IMR-90 (cell line): ENCODE data around the gene SLC13A5. TPM values are rescaled to one million over a fixed set of nuclear protein-coding genes. Genes with fewer than 3 reads are reported as not detected.

Experiments used
- ATAC-seq: fragments of 200-7000 bp; cut with Tn5 transposase; 2 replicates; pipeline ENCODE4 v1.9.1; 2020; ENCODE audit warnings: low read depth, mild to moderate bottlenecking, moderate library complexity
- BruUV-seq: library from RNA; stranded (reverse); fragments of 400-500 nt; replicated peaks from 2 replicates; lab custom pipeline; 2021; lab: Mats Ljungman, UMichigan
- CTCF ChIA-PET: fragments of 300-600 bp; formaldehyde crosslinking; extraction: SDS; loops from one replicate; lab custom pipeline; 2021; ENCODE audit warnings: antibody characterized with exemption; lab: Yijun Ruan, JAX
- POLR2A ChIA-PET: fragments of 300-600 bp; sonication (Branson Sonifier 250); formaldehyde crosslinking; loops from one replicate; lab custom pipeline; 2022; ENCODE audit warnings: antibody characterized with exemption; ENCODE audit not compliant: unreplicated experiment; lab: Charles Lee
- DNase-seq: peaks from one replicate; pipeline ENCODE4 v3.0.0; 2013
- H2AFZ ChIP-seq: replicated peaks from 2 replicates; pipeline ENCODE3; 2013; ENCODE audit warnings: low read length, mild to moderate bottlenecking; ENCODE audit not compliant: poor library complexity
- H2AK5ac ChIP-seq: 2 replicates; pipeline ENCODE4 v1.6.1; 2013; ENCODE audit warnings: low read depth, low read length, inconsistent platforms
- H2AK9ac ChIP-seq: replicated peaks from 2 replicates; pipeline ENCODE3; 2013; ENCODE audit warnings: mild to moderate bottlenecking, low read depth, low read length, moderate library complexity; ENCODE audit not compliant: poor library complexity
- H2BK120ac ChIP-seq: 2 replicates; pipeline ENCODE4 v1.6.1; 2013; ENCODE audit warnings: low read depth, low read length, inconsistent platforms
- H2BK15ac ChIP-seq: 3 replicates; pipeline ENCODE4 v1.6.1; 2013; ENCODE audit warnings: low read depth, low read length, inconsistent platforms
- H2BK20ac ChIP-seq: 2 replicates; pipeline ENCODE4 v1.6.1; 2013; ENCODE audit warnings: low read depth, mild to moderate bottlenecking, inconsistent platforms, low read length, moderate library complexity
- H2BK5ac ChIP-seq: 2 replicates; pipeline ENCODE4 v1.6.1; 2013; ENCODE audit warnings: mild to moderate bottlenecking, low read depth, low read length, inconsistent platforms; ENCODE audit not compliant: poor library complexity, severe bottlenecking
- H3K14ac ChIP-seq: replicated peaks from 2 replicates; pipeline ENCODE4 v1.6.1; 2013; ENCODE audit warnings: low read depth, low read length, inconsistent platforms
- H3K18ac ChIP-seq: 2 replicates; pipeline ENCODE4 v1.6.1; 2013; ENCODE audit warnings: low read depth, low read length, control low read depth
- H3K23ac ChIP-seq: 2 replicates; pipeline ENCODE4 v1.6.1; 2013; ENCODE audit warnings: low read depth, low read length, inconsistent platforms
- H3K27ac ChIP-seq: 2 replicates; pipeline ENCODE4 v1.5.1; 2013; ENCODE audit warnings: mild to moderate bottlenecking, control low read depth, low read length; ENCODE audit not compliant: insufficient read depth
- H3K27me3 ChIP-seq: 2 replicates; pipeline ENCODE4 v1.6.1; 2013; ENCODE audit warnings: low read length; ENCODE audit not compliant: control insufficient read depth, insufficient read depth
- H3K36me3 ChIP-seq: 2 replicates; pipeline ENCODE4 v1.6.1; 2013; ENCODE audit warnings: low read length, mixed read lengths; ENCODE audit not compliant: control insufficient read depth, insufficient read depth
- H3K4ac ChIP-seq: 2 replicates; pipeline ENCODE4 v1.6.1; 2013; ENCODE audit warnings: low read depth, low read length, inconsistent platforms
- H3K4me1 ChIP-seq: 2 replicates; pipeline ENCODE4 v1.6.1; 2013; ENCODE audit warnings: low read length, mixed read lengths; ENCODE audit not compliant: control insufficient read depth, insufficient read depth
- H3K4me2 ChIP-seq: 2 replicates; pipeline ENCODE4 v1.6.1; 2013; ENCODE audit warnings: low read depth, mild to moderate bottlenecking, control low read depth, low read length, moderate library complexity
- H3K4me3 ChIP-seq: 2 replicates; pipeline ENCODE4 v1.5.1; 2013; ENCODE audit warnings: low read depth, mild to moderate bottlenecking, control low read depth, low read length, moderate library complexity; ENCODE audit not compliant: insufficient read depth
- H3K56ac ChIP-seq: 2 replicates; pipeline ENCODE4 v1.6.1; 2013; ENCODE audit warnings: low read length, inconsistent platforms; ENCODE audit not compliant: insufficient read depth; ENCODE audit errors: extremely low read depth
- H3K79me1 ChIP-seq, 2 experiments: 2 replicates each; pipeline ENCODE4 v1.6.1; 2013; ENCODE audit warnings: low read length in 2 of 2, inconsistent platforms in 1 of 2, low read depth in 1 of 2
- H3K9ac ChIP-seq: 2 replicates; pipeline ENCODE4 v1.6.1; 2013; ENCODE audit warnings: low read depth, low read length, control low read depth
- H3K9me1 ChIP-seq: 2 replicates; pipeline ENCODE4 v1.6.1; 2013; ENCODE audit warnings: low read length, inconsistent platforms; ENCODE audit not compliant: insufficient read depth
- H3K9me3 ChIP-seq: 2 replicates; pipeline ENCODE4 v1.6.1; 2013; ENCODE audit warnings: low read length; ENCODE audit not compliant: control insufficient read depth, insufficient read depth
- H4K20me1 ChIP-seq: 2 replicates; pipeline ENCODE4 v1.6.1; 2013; ENCODE audit warnings: low read length, inconsistent platforms; ENCODE audit not compliant: insufficient read depth
- H4K5ac ChIP-seq: 2 replicates; pipeline ENCODE4 v1.6.1; 2013; ENCODE audit warnings: mild to moderate bottlenecking, low read depth, low read length, control low read depth
- H4K8ac ChIP-seq, 2 experiments: 2 replicates each; pipeline ENCODE4 v1.6.1; 2013; ENCODE audit warnings: low read depth in 2 of 2, low read length in 2 of 2, control low read depth in 1 of 2, inconsistent platforms in 1 of 2
- H4K91ac ChIP-seq: 2 replicates; pipeline ENCODE4 v1.6.1; 2013; ENCODE audit warnings: low read depth, low read length, inconsistent platforms; ENCODE audit not compliant: insufficient read depth
- BHLHE40 ChIP-seq: fragments of 150-350 bp; IDR thresholded peaks from 2 replicates; pipeline ENCODE4 v1.6.1; 2016; ENCODE audit warnings: mild to moderate bottlenecking, low read depth, low read length
- CEBPB ChIP-seq: IDR thresholded peaks from 2 replicates; pipeline ENCODE4 v1.6.1; 2012; ENCODE audit warnings: low read depth, low read length, improper control_type of control experiment
- CHD1 ChIP-seq: IDR thresholded peaks from 2 replicates; pipeline ENCODE4 v1.6.1; 2012; ENCODE audit warnings: low read depth, low read length, improper control_type of control experiment
- FOS ChIP-seq: fragments of 150-350 bp; IDR thresholded peaks from 2 replicates; pipeline ENCODE4 v1.6.1; 2016; ENCODE audit warnings: low read depth, low read length
- MAFK ChIP-seq: IDR thresholded peaks from 2 replicates; pipeline ENCODE4 v1.6.1; 2012; ENCODE audit warnings: low read depth, low read length, improper control_type of control experiment
- MAZ ChIP-seq: IDR thresholded peaks from 2 replicates; pipeline ENCODE4 v1.6.1; 2012; ENCODE audit warnings: low read depth, mild to moderate bottlenecking, low read length, improper control_type of control experiment, moderate library complexity, borderline replicate concordance
- MXI1 ChIP-seq: IDR thresholded peaks from 2 replicates; pipeline ENCODE4 v1.6.1; 2012; ENCODE audit warnings: low read depth, mild to moderate bottlenecking, low read length, moderate library complexity, borderline replicate concordance
- NFE2L2 ChIP-seq: fragments of 150-350 bp; IDR thresholded peaks from 2 replicates; pipeline ENCODE4 v1.6.1; 2016; ENCODE audit warnings: low read depth, mild to moderate bottlenecking, low read length
- POLR2A ChIP-seq: IDR thresholded peaks from 2 replicates; pipeline ENCODE4 v1.6.1; 2012; ENCODE audit warnings: mild to moderate bottlenecking, low read depth, low read length
- RAD21 ChIP-seq: IDR thresholded peaks from 2 replicates; pipeline ENCODE4 v1.6.1; 2012; ENCODE audit warnings: low read length, improper control_type of control experiment
- RCOR1 ChIP-seq: IDR thresholded peaks from 2 replicates; pipeline ENCODE4 v1.6.1; 2012; ENCODE audit warnings: mild to moderate bottlenecking, low read length, improper control_type of control experiment; ENCODE audit not compliant: insufficient replicate concordance
- RFX5 ChIP-seq: IDR thresholded peaks from 2 replicates; pipeline ENCODE4 v1.8.0; 2012; ENCODE audit warnings: low read depth, mild to moderate bottlenecking, low read length, moderate library complexity
- SMC3 ChIP-seq: fragments of 150-350 bp; IDR thresholded peaks from 2 replicates; pipeline ENCODE4 v1.6.1; 2016; ENCODE audit warnings: low read depth, mild to moderate bottlenecking, antibody characterized with exemption, low read length, moderate library complexity
- WGBS, 2 experiments: methylation state at CpG; one replicate each; pipeline versions ENCODE4 v1.1.5 to v1.1.7; 2013; ENCODE audit warnings: missing lambda C conversion rate in 2 of 2; ENCODE audit not compliant: insufficient read length in 1 of 2; ENCODE audit errors: extremely low coverage in 2 of 2; 5-methylcytosine and 5-hydroxymethylcytosine counted together
- dilution Hi-C: fragments of 300-500 bp; cut with HindIII; formaldehyde crosslinking; loops from one replicate; pipeline ENCODE4 v1.14.3; 2018; ENCODE audit warnings: low sequenced_read_pairs; ENCODE audit not compliant: unreplicated experiment
- in situ Hi-C: fragments of 300-500 bp; cut with MboI; formaldehyde crosslinking; loops from 3 replicates; pipeline ENCODE4 v1.14.3; 2019; ENCODE audit warnings: low sequenced_read_pairs, inconsistent platforms, mixed read lengths
- intact Hi-C: fragments of 100-400 bp; cut with micrococcal nuclease; formaldehyde crosslinking; loops from 2 replicates; pipeline ENCODE4 v1.10.0; 2022
- polyA plus RNA-seq, 3 experiments: library from polyadenylated mRNA; depleted of rRNA; stranded (reverse); fragments of >200 nt; gene quantifications; 2 replicates each; pipeline ENCODE4 v1.2.3, GENCODE V29; 2012; ENCODE audit warnings: low replicate concordance in 1 of 3
- total RNA-seq: library from RNA; depleted of rRNA; stranded (reverse); fragments of >200 nt; gene quantifications from 2 replicates; pipeline ENCODE4 v1.2.3, GENCODE V29; 2012
- TF ChIP-seq, protein P1 (sequence below): fragments of 150-350 bp; IDR thresholded peaks from 2 replicates; pipeline ENCODE4 v1.6.1; 2016; ENCODE audit warnings: low read depth, mild to moderate bottlenecking, low read length, moderate library complexity, borderline replicate concordance
- TF ChIP-seq, protein P2 (sequence below): fragments of 150-350 bp; IDR thresholded peaks from 2 replicates; pipeline ENCODE4 v1.6.1; 2017; ENCODE audit warnings: mild to moderate bottlenecking, antibody characterized with exemption, low read length, low read depth
- TF ChIP-seq, protein P3 (sequence below): conservative IDR thresholded peaks from 2 replicates; pipeline ENCODE4 v1.5.1; 2012; ENCODE audit warnings: mild to moderate bottlenecking, low read depth, low read length, improper control_type of control experiment

Gene SLC13A5
- total and polyA plus RNA-seq, 2 of the 4 experiments (the other 2 are of a cell fraction): not detected

DNA sequence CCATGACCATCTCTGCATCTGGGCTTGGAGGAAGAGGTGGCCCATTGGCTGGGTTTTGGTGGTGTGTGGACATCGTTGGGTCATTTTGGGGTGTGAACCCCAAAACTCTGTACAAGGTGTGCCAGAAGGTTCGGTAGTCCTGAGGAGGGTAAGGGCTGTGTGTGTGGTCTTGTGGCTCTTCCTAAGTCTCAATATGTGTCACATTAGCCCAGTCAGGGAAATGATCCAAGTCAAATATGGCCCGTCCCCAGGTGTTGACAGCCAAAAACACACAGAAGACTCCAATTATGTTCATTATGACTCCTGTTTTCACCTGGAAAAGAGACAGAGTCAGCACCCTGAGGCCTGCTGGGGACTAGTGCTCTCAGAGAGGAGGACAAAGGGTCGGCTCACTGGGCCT lies 27.1 kb downstream of the SLC13A5 start:
- no peak overlapping the region for H2AK9ac ChIP-seq
- no peak overlapping the region for H2BK20ac ChIP-seq
- H3K4ac ChIP-seq: no peak overlapping the region
- H3K27me3 ChIP-seq: peaks cover 6% of the 10 kb centered on the region
- 20% methylated on average over 1 of the region's 4 CpGs; no CpG with 5 or more reads in 1 of the 2 experiments for WGBS, 2 experiments
- H2BK5ac ChIP-seq: no peak overlapping the region
- H2AK5ac ChIP-seq: no peak overlapping the region
- no peak overlapping the region for H3K23ac ChIP-seq
- no peaks in the 10 kb centered on the region for H3K9me1 ChIP-seq
- DNase-seq (no peak), ATAC-seq (no peak)
- no peak overlapping the region for H3K56ac ChIP-seq
- no peak overlapping the region for H3K27ac ChIP-seq
- H3K79me1 ChIP-seq: no peaks in the 10 kb centered on the region
- H4K91ac ChIP-seq: no peak overlapping the region
- dilution Hi-C loops: no loop called here
- H2BK120ac ChIP-seq: no peak overlapping the region
- H3K14ac ChIP-seq: no peak overlapping the region
- H2AFZ ChIP-seq: no peak overlapping the region
- ChIA-PET POLR2A (no interaction called here), CTCF (no interaction called here)
- no peak for TF ChIP-seq MAZ
- no peak for TF ChIP-seq FOS
- TF ChIP-seq MAFK: no peak
- TF ChIP-seq RFX5: no peak
- TF ChIP-seq, protein P1, sequence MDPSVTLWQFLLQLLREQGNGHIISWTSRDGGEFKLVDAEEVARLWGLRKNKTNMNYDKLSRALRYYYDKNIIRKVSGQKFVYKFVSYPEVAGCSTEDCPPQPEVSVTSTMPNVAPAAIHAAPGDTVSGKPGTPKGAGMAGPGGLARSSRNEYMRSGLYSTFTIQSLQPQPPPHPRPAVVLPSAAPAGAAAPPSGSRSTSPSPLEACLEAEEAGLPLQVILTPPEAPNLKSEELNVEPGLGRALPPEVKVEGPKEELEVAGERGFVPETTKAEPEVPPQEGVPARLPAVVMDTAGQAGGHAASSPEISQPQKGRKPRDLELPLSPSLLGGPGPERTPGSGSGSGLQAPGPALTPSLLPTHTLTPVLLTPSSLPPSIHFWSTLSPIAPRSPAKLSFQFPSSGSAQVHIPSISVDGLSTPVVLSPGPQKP: no peak
- TF ChIP-seq CEBPB: no peak
- TF ChIP-seq, protein P2, sequence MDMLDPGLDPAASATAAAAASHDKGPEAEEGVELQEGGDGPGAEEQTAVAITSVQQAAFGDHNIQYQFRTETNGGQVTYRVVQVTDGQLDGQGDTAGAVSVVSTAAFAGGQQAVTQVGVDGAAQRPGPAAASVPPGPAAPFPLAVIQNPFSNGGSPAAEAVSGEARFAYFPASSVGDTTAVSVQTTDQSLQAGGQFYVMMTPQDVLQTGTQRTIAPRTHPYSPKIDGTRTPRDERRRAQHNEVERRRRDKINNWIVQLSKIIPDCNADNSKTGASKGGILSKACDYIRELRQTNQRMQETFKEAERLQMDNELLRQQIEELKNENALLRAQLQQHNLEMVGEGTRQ: no peak
- TF ChIP-seq POLR2A: no peak
- no peak for TF ChIP-seq BHLHE40
- TF ChIP-seq RCOR1: no peak
- TF ChIP-seq RAD21: no peak
- TF ChIP-seq CHD1: no peak
- TF ChIP-seq SMC3: no peak
- TF ChIP-seq, protein P3, sequence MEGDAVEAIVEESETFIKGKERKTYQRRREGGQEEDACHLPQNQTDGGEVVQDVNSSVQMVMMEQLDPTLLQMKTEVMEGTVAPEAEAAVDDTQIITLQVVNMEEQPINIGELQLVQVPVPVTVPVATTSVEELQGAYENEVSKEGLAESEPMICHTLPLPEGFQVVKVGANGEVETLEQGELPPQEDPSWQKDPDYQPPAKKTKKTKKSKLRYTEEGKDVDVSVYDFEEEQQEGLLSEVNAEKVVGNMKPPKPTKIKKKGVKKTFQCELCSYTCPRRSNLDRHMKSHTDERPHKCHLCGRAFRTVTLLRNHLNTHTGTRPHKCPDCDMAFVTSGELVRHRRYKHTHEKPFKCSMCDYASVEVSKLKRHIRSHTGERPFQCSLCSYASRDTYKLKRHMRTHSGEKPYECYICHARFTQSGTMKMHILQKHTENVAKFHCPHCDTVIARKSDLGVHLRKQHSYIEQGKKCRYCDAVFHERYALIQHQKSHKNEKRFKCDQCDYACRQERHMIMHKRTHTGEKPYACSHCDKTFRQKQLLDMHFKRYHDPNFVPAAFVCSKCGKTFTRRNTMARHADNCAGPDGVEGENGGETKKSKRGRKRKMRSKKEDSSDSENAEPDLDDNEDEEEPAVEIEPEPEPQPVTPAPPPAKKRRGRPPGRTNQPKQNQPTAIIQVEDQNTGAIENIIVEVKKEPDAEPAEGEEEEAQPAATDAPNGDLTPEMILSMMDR: no peak
- TF ChIP-seq MXI1: no peak
- TF ChIP-seq NFE2L2: no peak
- no peak overlapping the region for H3K4me3 ChIP-seq
- no peak overlapping the region for H4K5ac ChIP-seq
- no peaks in the 10 kb centered on the region for H3K9me3 ChIP-seq
- intact Hi-C loops: no loop called here
- no peaks in the 10 kb centered on the region for H3K36me3 ChIP-seq
- H4K8ac ChIP-seq: no peak overlapping the region
- no peaks in the 10 kb centered on the region for H3K4me1 ChIP-seq
- BruUV-seq: no TSS peak
- no peak overlapping the region for H3K9ac ChIP-seq
- in situ Hi-C loops: no loop called here
- no peak overlapping the region for H2BK15ac ChIP-seq
- no peaks in the 10 kb centered on the region for H4K20me1 ChIP-seq
- no peak overlapping the region for H3K18ac ChIP-seq
- no peak overlapping the region for H3K4me2 ChIP-seq
